DOHH2 (cell line): ENCODE measurements around the gene SLC22A1.
"Not testable (repeated sequence)": the region's sequence is repeated elsewhere in the genome, so short reads cannot be mapped to it uniquely, and the experiment has no call there.

Experiments used
- EZH2phosphoT487 ChIP-seq: fragments of 200-600 bp; sonication (generic); IDR thresholded peaks from 2 replicates; pipeline ENCODE4 v1.6.1; 2017; ENCODE audit warnings: borderline replicate concordance, mild to moderate bottlenecking, antibody characterized with exemption, low read length, moderate library complexity, mixed read lengths
- TF ChIP-seq, protein P1 (sequence below): fragments of 200-600 bp; sonication (generic); IDR thresholded peaks from one replicate; pipeline ENCODE4 v1.5.1; 2014; ENCODE audit warnings: antibody characterized with exemption, mild to moderate bottlenecking, low read depth, low read length; ENCODE audit not compliant: poor library complexity, severe bottlenecking

DNA sequence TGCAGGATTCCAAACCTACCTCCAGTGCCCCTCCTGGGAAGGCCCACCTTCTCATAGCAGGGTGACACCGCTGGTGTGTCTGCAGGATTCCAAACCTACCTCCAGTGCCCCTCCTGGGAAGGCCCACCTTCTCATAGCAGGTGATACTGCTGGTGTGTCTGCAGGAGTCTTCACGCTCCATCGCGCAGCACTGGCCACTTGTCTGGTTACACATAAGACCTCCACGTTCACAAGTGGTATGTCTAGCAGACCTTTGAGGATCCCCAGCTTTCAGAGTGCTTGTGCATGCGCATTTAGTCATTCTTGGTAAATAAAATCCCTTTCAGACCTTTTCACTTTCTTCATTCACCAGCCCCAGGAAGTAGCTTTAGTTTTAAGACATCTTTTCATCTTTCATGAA is 29.4 kb upstream of the SLC22A1 start:
- TF ChIP-seq, protein P1, sequence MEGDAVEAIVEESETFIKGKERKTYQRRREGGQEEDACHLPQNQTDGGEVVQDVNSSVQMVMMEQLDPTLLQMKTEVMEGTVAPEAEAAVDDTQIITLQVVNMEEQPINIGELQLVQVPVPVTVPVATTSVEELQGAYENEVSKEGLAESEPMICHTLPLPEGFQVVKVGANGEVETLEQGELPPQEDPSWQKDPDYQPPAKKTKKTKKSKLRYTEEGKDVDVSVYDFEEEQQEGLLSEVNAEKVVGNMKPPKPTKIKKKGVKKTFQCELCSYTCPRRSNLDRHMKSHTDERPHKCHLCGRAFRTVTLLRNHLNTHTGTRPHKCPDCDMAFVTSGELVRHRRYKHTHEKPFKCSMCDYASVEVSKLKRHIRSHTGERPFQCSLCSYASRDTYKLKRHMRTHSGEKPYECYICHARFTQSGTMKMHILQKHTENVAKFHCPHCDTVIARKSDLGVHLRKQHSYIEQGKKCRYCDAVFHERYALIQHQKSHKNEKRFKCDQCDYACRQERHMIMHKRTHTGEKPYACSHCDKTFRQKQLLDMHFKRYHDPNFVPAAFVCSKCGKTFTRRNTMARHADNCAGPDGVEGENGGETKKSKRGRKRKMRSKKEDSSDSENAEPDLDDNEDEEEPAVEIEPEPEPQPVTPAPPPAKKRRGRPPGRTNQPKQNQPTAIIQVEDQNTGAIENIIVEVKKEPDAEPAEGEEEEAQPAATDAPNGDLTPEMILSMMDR = not testable (repeated sequence)
- not testable (repeated sequence) for TF ChIP-seq EZH2phosphoT487
